HG03432 (cell line): ENCODE results near the gene KCNG2.

Source experiments
- ATAC-seq: cut with Tn5 transposase; IDR thresholded peaks from one replicate; pipeline ENCODE4 v1.9.1; 2021; ENCODE audit warnings: mild to moderate bottlenecking, moderate library complexity; ENCODE audit not compliant: unreplicated experiment

Gene KCNG2

DNA sequence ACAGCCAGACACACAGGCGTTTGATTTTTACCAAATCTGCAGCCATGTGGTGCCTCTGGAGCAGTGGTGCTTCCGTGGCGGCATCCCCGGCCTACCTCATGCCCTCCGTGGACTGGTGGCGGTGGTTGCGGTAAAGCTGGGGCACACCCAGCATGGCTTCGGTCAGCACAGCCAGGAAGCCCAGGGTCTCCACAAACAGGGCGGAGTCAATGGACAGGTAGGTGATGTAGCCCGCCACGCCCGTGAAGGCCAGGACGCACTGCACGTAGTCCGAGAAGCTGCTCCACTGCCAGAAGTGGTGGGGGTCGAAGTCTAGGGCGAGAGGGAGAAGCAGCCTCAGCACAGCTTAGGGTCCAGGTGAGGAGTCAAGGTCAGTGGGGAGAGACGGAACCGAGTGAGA lies 121.4 kb downstream of the KCNG2 start:
- no peak for ATAC-seq

DNA sequence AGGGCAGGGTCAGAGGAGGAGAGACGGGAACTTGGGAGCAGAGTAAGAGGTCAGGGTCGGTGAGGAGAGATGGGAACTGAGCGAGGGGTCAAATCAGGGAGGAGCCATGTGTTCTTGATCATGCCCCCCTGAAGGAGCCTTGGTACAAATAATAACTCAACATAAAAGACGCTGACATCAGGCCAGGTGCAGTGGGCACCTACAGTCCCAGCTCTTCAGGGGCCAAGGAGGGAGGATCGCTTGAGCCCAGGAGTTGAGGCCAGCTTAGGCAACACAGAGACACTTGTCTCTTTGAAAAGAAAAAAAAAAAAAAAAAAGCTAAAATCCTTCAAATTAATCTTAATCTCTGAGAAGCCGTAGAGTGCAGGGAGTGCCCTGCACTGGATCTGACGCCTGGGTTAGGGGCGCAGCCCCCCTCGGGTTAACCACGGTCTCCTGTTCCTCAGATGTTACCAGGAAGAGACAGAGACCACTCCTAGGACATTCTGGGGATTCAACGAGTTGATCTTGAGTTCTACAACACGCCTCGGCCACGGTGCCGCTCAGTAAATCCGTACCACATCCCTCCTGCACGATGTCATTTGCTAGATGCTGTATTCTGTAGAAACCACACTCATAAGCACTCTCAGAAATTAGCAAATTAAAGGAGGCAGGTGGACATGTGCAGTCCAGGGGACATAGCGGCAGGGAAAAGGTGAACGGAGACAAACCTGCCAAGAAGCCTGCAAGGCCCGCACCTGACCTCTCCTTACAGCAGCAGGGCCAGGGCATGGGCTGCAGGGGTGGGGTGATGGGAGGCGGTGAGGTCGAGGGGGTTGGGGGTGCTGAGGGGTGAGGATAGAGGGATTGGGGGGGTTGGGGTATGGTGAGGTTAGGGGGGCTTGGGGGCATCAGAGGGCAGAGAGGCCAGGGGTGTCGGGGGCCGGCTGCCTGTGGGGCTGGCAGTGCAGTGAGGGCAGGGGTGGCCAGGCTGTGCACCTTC lies 124.5 kb downstream of the KCNG2 start:
- no peak for ATAC-seq

DNA sequence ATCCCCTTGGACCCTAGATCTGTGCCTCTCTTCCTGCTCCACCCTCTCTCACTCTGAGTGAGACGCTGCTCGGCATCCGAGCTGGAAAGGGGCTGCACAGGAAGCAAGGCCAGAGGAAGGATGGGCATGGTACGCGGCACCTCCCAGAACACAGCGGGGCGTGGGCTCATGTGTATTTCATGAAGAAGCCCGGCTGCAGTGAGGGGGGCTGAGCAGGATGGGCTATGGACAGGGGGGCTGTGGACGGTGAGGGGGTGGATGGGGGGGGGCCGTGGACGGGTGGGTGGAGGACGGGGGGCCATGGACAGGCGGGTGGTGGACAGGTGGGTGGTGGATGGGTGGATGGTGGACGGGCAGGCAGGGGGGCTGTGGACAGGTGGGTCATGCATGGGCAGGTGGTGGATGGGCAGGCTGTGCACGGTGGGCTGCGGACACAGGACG lies 125.3 kb downstream of the KCNG2 start:
- no peak for ATAC-seq

DNA sequence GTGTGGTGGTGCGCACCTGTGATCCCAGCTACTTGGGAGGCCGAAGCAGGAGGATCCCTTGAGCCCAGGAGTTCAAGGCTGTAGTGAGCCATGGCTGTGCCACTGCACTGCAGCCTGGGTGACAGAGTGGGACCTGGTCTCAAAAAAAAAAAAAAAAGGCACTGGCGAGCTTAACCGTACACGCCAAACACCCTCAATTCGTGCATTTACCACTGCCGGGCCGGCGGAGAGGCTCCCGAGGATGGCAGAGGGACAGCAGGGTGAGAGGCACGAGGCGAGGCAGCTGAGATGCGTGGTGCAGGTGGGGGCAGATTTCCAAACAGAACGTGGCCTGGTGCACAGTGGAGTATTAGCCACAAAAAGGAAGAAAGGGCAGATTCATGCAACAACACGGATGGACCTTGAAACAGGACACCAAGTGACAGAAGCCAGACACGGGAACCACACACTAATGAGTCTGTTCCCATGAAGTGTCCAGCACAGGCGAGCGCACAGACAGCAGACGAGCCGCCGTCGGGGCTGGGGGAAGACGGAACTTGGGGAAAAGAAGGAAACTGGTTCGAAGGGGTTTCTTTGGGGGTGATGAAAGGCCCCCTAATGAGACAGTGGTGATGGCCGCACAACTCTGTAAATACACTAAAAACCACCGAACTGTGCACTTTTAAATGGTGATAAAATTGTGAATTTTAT lies 126.3 kb downstream of the KCNG2 start:
- no peak for ATAC-seq

DNA sequence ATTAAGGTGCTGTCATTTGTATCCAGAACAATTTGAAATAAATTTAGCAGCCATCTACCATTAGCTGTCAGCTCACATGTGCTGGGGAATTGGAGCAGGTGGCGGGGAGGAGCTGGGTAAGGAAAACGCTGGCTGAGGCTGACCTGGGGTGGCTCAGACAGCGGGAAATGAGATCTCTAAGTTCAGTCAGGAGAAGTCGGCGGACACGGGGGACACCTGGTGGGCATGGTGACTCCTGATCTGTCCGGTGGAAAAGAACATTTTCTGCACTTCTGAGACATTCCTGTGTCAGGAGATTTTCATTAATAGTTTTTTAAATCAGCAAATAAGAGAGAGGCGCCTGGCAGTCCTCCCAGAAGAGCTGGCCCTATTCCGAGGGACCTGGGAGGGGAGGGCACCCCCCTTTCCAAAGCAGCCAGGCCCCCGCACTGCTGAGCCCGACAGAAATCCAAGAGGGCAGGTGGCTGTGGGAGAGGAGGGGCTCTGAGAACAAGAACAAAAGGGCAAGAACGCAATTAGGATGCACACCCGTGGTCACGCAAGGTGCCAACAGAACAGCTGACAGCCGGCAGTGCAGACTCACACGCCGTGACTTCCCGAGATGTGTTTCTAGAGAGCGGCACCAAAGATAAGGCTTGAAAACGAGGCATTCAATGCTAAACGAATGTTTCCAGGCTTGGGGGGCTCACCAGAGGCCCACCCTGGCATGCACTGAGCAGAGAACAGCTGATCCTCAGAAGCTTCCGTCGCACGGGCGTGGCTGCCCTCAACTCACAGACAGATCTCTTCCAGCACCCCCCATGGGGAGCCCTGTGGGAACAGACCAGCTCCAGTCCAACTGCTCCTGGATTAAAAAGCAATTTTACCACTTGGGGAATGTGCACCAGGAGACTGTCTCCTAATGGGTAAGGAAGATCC lies 127.3 kb downstream of the KCNG2 start:
- no peak for ATAC-seq

DNA sequence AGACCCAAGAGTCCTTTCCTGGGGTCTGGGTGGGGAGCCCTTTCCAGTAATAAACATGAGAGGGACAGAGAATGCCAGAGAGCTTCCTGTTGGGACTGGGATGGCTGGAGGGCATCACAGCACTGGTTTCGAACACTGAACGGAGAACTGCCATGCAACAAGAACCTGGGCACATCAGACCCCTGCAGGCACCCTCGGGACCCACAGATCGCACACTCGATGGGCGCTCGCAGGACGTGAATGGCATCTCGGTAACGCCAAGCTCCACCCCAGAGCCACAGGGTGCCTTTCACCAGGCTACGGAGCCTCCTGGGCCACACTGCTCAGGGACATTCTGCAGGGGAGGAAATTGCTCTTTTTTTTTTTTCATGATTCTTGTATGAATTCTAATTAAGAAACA lies 128.6 kb downstream of the KCNG2 start:
- ATAC-seq: no peak

DNA sequence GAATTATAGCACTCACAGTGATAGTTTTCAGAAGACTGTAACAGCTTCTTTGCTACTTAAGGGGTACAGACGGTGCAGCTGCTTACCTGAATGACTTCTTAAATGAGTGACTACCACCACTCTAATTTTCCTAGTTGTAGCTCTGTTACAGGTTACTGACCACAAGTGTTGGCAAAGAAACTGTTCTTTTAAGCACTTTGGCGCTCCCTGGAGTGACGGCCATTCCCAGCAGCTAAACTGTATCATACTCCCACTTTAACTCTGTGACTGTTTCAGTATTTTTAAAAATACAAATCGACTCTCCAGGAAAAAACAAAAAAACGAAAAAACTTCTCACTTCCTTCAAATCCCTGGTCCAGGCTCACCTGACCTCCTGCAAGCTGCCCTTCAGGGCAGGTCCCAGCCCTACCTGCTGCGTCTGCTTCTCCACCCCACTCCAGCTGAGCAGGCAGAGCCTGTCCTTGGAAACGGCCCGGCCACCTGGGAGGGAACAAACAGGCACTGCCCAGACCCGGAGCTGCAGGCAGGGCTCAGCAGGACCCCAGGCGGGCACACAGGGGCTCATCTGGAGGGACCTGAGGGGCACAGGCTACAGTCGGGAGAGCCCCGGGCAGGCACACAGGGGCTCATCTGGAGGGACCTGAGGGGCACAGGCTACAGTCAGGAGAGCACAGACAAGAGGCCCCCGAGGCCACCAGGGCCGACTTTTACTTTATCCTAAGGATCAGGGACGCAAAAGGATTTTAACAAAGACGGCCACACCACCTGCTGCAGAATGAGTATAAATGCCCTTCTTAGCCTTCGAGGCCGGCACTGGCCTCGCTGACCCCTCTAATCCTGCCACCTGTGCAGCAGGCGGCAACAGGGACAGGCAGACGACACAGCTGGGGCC lies 129.2 kb downstream of the KCNG2 start:
- ATAC-seq: no peak

DNA sequence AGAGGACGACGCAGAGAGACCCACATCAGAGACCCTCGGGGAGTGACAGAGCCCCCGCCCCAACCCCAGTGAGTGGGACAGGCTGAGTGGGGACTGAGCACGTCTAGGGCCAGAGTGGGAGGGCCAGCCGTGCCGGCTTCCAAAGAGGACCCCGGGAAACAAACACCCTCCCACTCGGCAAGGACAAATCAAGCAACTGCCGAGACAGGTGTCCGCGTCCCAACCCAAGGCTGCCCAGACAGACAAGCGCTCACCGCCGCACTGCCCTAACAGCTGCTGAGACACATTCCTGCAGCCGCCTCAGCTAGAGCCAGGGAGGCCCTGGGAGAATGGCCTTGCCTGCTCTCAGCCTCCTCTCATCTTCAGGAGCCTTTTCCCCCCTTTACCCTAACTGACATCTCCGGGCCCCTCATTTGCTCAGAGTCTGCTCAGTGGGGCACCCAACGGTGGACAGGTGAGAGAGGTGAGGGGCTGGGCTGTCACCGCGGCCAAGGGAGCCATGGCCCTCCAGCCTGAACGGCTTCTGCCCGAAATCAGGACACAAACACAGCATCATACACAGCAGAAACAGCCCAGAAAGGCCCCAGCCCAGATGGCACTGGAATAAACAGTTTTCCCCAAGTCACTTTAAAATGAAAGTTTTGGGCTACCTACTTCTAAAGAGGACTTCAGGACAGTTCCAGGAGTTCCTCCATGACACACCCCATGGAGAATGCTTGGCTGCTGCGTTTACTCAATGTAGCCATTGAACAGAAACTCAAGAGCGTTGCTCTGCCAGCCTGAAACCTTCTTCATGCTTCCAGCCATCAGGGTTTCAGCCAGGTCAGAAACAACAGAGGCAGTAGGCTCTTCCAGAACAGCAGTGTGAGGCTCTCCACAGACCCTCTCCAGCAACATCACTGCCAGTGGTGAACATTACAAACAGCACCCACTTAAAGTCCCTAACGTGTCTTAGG lies 130.1 kb downstream of the KCNG2 start:
- no peak for ATAC-seq

DNA sequence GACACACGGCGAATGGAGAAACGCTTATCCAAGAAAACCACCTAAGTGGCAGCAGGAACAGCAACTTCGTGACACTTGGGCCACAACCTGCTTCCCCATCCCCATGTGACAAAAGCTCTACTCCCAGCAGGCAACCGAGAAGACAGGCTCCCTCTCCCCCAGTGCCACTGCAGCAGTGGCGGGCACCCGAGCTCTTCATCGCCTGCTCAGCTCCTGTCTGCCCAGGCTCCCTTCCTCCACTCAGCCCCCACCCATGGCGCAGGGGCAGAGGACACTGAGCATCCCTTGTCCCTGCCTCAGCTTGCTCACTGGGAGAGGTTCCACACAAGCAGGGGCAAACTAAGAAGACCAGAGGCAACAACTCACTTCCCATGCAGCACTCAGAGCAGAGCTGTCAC lies 130.8 kb downstream of the KCNG2 start:
- ATAC-seq: no peak

DNA sequence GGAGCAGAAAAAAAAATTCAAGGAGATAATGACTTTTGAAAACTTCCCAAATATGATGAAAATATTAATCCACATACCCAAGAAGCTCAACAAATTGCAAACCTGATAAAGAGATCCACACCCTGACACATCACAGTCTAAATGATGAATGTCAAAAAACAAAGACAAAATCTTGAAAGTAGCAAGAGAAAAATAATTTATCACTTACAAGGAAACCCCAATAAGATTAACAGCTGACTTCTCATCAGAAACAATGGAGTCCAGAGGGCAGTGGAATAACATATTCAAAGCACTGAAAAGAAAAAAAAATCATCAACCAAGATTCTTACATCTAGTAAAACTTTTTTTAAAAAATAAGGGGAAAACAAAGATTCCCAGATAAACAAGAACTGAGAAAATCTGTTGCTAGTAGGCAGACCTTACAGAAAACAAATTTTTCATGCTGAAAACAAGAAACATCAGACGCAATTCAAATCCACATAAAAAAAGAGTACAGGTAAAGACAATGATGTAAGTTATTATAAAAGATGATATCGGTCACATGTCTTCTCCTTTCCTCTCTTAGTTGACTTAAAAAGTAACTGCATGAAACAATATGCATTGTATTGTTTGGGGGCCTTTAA lies 132.4 kb downstream of the KCNG2 start:
- no peak for ATAC-seq

DNA sequence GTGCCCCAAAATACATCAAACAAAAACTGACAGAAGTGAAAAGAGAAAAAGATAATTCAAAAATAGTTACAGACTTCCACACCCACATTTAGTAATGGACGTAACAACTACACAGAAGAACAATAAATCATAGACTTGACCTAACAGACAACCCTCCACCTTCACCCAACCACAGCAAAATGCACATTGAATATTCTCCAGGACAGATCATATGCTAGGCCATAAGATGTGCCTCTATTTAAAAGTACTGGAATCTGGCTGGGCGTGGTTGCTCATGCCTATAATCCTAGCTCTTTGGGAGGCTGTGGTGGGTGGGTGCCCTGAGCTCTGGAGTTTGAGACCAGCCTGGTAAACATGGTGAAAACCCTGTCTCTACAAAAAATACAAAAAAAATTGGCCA lies 133.7 kb downstream of the KCNG2 start:
- ATAC-seq: no peak

DNA sequence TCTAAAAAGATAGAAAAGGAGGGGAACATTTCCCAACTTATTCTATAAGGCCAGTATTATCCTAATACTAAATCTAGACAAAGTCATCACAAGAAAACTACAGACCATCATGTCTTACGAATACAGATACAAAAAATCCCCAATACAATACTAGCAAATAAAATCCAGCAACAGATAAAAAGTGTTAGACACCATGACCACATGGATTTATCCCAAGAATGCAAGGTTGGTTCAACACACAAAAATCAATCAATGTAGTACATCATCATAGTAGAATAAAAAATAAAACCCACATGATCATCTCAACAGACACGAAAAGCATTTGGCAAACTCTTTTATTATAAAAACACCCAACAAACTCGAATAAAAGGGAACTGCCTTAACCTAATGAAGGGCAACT lies 135.2 kb downstream of the KCNG2 start:
- ATAC-seq: no peak

DNA sequence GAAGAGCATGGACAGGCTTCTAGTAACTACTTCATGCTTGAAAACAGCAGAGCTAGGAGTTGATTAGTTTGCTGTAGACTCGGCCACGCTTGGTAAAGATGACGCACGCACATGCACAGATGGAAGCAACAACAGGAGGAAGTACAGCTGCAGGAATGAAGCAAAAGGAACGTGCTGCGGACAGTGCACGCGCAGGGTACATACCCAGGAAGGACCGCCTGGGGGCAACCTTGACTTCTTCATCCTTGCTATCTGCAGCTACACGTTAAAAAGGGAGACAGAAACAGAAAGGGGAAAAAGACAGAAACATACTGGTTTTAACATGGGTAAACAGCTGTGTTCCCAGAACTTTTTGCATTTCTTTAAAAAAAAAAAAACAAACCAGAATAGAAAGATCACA lies 136.0 kb downstream of the KCNG2 start:
- no peak for ATAC-seq

DNA sequence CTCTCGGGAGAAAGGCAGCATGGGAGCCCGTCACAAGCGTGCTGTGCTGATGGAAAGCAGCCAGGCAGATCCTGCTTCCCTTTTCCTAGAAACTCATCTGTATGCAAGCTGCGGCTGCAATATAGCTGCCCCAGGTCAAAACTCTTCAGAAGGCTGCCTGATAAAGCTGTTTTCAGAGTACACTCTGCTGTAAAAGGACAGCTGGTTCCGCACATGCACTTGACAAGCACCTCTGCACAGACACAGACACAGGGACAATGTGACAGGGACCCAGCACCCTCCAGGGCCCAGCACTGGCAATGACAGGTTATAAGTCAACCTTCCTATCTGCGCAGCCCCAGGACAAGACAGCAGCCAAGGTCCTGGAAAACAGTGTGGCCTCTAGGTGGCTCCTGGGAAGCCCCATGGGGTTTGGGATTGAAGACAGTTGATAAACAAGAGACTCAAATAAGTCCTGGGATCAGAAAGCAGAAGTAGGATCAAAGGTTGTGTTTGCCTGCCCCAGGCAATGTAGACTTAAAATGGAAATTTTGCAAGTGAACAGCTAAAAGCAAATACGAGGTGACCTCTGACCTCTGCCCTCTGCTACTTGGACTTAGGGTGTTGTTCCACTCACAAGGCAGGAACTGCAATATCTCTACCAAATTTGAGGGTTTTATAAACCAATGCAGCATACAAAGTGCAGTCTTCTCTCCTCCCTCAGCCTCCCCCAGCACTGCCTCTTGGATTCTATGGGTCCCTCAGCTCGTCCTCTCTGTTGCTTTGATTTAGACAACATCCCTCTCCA lies 136.8 kb downstream of the KCNG2 start:
- ATAC-seq: no peak

DNA sequence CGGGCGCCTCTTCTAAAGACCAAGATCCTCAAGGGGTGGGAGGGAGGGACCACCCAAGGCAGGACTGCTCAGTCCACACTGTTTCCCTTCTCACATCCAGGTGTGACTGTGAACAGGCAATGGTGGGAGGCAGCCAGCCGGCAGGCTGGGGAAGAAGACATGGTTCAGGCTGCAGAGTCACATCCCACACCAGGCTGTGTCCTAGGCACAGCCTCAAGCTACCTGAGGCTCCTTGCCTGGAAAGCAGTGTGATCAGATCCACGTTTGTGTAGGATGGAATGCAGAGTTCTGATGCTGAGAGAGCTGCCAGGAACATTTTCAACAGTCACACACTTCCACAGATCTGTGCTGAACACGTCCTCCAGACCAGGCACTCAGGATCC lies 137.4 kb downstream of the KCNG2 start:
- no peak for ATAC-seq

DNA sequence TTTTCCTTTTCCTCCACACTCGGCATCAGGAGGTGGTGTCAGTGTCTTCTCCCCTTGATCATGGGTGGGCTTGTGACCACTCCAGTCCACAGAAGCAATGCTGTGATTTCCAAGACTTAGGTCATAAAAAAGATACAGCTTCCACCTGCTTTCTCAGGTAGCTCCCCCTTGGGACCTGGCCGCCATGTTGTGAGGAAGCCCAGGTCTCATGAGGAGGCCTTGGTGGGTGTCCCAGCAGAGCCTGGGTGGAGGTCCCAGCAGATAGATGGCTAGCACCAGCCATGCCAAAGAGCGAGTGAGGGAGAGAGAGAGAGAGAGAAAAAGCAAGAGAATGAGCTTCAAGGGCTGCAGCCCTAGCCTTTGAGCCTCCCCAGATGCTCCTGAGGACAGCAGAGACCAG lies 137.8 kb downstream of the KCNG2 start:
- ATAC-seq: no peak

DNA sequence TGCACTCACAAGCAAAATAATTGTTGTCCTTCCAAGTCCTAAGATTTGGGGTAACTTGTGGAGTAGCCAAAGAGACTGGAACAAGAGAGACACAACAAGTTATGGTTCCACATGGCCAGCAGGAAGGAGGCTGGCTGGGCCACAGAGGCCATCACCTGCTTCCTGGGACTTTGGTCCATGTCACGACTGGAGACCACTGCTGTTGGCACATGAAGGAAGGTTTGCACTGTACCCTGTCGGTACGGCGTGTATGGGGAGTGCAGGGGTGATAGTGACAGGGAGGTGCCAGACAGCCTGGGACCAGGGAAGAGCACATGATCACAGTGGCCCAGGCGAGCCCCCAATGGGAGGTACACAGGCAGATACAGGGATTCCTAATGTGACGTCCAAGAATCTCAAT lies 138.2 kb downstream of the KCNG2 start:
- no peak for ATAC-seq

DNA sequence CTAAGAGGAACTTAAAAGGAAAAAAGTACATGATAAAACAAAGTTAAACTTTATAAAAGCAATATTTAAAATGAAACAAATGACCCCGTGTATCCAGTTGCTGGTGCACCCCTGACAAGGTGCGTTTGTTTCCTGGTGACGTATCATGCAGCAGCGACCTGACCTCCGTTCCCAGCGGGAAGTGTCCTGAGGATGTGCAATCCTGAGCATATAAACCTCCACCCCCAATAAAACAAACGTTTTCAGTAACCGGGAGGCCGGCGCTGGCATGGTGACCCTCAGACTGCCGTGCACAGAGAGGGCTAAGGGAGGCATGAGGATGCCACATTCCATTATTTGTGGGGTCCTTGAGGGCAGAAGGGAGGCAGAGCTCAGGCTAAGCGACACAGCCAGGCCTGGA lies 138.9 kb downstream of the KCNG2 start:
- ATAC-seq: no peak
